HUDEP-2 (cell line): ENCODE measurements around the gene TBATA.
A peak's percentile ranks its signal among the peaks of the same experiment; 100 is the strongest.

ENCODE experiments used
- DNase-seq, 76 experiments: peaks; one replicate each; lab custom pipeline; 2025; ENCODE audit not compliant: unreplicated experiment in 76 of 76; lab: John Stamatoyannopoulos, UW

TBATA gene, protein sequence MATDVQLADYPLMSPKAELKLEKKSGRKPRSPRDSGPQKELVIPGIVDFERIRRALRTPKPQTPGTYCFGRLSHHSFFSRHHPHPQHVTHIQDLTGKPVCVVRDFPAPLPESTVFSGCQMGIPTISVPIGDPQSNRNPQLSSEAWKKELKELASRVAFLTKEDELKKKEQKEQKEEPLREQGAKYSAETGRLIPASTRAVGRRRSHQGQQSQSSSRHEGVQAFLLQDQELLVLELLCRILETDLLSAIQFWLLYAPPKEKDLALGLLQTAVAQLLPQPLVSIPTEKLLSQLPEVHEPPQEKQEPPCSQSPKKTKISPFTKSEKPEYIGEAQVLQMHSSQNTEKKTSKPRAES

DNA sequence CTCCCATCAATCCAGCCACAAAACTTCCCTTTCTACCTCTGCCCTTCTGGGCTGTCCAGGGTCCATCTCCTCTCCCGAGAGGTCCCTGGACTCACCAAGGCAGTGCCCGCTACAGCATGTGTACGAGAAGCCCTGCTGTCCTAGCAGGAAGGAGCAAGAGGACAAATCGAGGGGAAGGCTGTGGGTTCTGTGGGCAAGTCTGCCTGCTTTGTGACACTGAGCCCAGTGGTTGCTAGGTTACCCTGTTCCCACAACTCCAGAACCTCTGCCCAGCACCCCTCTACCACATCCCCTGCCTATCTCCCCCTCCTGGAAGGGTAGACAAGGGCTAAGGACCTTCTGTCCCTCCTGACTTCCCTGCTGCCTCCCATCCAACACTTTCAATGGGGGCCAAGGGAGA is at the start of gene TBATA:
TBATA (minus strand) TSS at position 188 of the 400 bp plus-strand sequence. CDS start 1,998 bp downstream, outside the sequence.
- DNase-seq: no peak

GRCh38 chr10:70834441-70835151 is 49.4 kb upstream of the TBATA start:
- no peak for DNase-seq

- no peak for DNase-seq
These were observed 48.8 kb upstream of the TBATA start for GRCh38 chr10:70834021-70834420.

DNA sequence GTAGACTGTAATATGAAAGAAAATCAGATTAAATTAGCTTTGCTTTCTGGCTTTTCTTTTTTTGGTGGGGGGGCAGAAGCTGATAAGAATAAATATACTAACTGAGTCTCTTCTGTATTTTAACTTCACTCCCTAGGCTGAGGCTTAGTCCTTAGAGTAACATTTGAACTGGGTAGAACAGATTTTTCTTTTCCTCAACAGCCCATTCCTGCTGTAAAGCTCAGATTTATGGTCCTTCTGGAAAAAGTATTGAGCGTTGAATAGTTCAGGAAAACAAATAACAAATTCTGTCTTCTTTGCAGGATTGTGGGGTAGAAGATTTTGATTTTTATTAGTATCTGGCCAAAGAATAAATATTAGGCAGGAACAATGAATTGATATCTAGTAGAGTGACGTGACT is 48.4 kb upstream of the TBATA start:
- no peak for DNase-seq

DNA sequence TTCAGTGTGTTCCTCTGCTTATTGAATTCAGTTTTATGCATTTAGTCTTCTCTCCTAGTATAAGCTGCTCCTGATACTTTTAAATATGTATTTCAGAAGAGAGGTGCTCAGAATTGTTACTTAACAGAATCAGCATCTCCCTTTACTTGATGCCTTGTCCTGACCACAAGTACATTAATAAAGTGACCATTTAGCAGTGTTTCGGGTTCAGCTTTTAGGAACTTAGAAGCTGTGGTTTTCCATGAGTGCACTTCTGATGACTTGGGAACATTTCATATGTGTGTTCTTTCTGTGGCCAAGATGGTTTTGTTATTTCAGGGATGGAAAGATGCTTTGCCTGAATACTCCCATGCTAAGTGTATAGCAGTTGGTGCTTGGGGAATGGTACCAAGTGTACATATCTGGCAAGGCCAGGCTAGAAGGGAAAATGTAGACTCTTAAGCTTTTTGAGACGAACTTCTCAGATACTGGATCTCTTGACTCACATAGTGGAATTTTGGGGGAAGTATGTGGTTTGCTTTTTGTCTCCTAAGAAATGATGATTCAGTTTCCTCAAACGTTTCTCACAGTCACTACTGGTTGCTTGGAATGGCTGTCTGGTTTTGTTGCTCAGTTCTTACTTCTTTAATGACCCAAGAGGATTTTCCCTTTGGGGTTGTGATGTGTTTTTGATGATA is 47.8 kb upstream of the TBATA start:
- no peak for DNase-seq

DNA sequence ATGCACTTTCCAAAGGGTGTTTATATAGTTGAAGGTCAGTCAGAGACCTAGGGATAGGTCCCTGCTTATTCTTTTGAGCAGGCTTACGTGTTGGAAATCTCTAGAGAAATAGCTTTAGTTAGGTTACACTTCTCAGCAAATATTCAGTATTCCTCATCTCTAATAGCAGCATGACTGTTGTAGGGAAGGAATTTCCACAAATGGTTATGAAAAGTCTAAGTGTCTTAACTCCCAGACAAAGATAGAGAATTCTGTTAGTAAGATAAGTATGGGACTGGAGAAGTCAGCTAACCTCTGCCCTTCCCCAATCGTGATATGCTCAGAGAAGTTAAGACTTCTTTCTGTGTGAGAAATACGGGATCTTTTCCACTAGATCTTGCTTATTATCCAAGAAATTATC is 47.0 kb upstream of the TBATA start:
- no peak for DNase-seq

DNA sequence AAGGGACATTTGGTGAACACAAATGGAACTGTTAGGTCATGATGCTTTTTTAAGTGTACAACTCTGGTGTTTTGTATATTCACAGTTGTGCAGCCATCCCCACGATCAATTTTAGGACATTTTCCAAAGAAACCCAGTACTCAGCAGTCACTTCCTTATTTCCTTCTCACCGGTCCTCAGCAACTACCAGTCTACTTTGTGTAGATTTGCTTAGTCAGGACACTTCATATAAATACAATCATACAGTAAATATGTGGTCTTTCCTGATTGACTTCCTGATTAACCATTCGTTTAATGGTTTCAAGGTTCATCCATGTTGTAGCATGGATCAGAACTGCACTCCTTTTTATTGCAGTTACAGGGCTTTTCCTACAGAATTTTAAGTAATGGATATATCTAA is 45.0 kb upstream of the TBATA start:
- no peak for DNase-seq

DNA sequence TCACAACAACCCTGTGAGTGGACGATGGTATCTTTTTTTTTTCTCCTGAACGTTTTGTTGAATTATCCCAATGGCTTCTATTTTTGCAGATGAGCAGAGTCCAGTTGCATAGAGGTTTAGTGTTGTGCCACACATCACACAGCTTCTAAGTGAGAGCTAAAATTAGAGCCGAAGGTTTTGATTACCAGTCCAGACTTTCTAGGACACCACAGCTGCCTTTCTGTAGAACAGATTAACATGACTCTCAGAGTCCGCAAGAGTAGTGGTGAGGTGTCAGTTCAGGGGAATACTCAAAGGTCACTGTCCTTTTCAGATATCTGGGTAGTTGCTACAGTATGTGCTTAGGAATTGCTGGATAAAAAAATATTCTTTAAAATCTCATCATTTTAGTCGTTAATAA is 44.4 kb upstream of the TBATA start:
- no peak for DNase-seq

- no peak for DNase-seq
These were observed 43.7 kb upstream of the TBATA start for GRCh38 chr10:70828923-70829322.

DNA sequence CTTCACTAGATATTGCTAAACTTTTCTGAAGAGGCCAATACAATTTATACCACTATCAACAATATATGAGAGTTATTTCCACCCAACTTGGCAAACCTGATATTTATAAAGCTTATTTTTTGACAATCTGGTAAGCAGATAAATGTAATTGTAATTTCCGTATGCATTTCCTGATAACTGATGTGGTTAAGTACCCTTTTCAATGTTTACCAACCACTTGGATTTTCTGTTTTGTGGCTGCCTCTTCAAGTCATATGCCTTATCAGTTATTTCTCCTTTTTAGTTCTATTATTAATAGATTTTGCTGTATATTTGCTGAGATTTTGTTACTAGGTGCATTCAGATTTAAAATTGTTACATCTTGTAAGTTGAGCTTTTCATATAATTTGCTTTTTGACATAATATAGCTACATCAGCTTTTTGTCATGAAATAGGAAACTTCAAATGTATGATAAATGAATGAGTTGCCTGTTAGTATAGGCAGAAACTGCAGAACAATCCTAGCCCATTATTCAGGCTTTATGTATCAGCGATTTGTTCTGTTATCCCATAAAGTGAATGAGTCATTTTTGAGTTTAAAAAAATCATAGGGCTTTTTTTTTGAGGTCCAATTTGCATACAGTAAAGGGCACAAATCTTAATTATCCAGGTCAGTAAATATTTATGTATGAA is 42.0 kb upstream of the TBATA start:
- no peak for DNase-seq

DNA sequence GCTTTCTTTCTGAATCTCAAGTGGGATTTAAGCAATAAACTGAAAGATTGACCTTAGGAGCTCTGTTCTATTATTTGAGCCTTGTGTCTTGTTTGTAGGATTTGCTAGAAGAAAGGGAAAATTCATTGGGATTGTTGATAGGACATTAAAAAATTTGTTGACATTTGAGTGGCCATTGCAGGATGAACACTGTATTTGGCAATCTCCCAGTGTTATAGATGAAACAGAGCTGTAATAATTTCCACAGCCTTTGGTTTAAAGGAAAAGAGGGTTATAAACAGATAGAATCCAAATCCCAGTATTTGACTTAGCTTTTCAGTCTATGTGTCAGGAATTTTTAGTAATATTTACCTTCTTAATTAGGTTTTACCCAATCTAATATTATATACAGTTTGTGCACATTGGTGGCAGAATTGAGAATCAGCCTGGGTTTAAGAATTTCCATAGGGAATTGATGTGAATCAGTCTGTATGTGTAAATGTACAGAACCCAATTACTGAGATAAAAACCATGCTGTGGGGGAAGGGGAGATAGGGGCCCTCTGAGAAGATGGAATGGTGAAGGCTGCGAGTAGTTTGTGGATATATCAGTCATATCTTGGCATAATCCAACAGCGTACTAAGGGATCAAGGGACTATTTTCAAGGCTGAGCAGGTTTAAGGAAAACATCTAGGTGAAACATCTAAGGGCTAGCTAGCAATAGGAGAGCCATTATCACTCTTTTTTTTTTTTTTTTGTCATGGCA is 37.1 kb upstream of the TBATA start:
- DNase-seq: no peak

DNA sequence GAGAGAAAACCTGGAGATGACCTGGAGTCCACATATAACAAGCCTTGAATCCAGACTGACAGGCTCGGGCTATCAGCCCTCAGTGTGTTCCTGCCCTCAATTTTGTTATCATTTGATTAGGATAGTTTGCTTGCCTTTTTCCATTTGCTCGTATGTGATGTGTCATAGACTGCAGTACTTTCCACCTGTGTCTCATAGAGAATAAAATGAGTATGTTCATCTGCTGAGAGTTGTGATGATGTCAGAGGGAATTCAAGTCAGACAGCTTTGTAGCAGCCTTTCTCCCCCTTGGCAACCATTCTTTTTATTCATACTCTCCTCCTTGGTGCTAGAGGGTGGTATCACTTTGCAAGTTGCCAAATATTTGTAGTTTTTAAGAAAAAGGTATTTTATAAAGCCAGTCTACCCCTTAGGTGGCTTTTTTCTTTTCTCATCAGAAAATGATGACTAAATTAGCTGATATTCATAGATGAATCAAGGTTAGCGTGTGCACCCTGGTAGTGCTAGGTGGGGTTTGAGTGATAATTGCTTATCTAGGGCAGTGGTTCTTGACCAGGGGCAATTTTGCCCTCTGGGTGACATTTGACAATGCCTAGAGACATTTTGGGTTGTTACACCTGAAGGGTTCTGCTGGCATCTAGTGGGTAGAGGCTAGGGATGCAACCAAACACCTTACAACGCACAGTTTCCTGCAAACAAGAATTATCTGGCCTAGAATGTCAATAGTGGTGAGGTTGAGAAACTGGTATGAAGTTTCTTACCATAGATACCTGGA is 36.0 kb upstream of the TBATA start:
- no peak for DNase-seq

GRCh38 chr10:70816220-70816894 is 31.2 kb upstream of the TBATA start:
- peak in 5 of 76 experiments; percentile 4 to 26 (median 12) for DNase-seq

DNA sequence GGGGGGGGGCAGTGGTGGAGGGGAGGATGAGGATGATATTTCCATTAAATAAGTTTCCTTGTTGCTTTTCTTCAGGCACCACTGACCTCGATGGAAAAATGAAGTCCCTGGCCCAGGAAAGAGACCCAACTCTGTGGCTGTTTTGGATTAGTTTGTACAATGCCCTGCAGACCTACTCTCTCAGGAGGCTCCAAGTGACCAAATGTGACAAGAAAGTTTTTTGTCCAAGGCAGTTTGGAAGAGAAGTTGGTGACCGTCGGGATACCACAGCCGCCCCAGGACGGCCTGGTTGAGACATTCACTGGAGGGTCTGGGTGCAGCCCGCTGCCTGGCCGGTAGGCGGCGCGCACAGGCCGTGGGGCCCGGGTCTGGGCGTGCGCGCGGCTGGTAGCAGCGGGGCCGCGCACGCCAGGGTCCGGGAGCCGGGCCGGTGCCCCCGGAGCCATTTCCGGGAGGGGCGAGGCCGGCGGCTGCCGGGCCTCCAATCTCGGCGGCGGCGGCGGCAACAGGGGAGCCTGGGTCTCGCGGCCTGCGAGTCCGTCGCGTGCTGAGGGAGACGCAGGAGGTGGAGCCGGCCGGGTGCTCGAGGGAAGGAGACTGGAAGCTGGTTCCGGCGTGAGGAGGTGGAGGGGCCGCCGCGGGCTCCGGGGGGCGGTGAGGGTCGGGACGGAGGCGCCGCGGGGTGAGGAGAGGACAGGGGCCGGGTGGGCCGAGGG is 30.5 kb upstream of the TBATA start, which contains the start of gene SGPL1:
SGPL1 (plus strand) TSS at position 445 of the 716 bp plus-strand sequence. CDS start 906 bp downstream, outside the sequence.
- DNase-seq: peak in 64 of 76 experiments; percentile 5 to 78 (median 52)

- DNase-seq: no peak
These were observed 28.9 kb upstream of the TBATA start for GRCh38 chr10:70814126-70814525.

GRCh38 chr10:70812814-70813213 is 27.6 kb upstream of the TBATA start:
- DNase-seq: no peak

- no peak for DNase-seq
These were observed 26.7 kb upstream of the TBATA start for GRCh38 chr10:70811881-70812280.

GRCh38 chr10:70810967-70811366 is 25.8 kb upstream of the TBATA start:
- DNase-seq: no peak
